HG03097 (cell line): ENCODE data around the gene TNNT2.

Experiments
- ATAC-seq: cut with Tn5 transposase; IDR thresholded peaks from one replicate; pipeline ENCODE4 v1.9.1; 2021; ENCODE audit not compliant: unreplicated experiment, low FRiP score

Gene TNNT2

GRCh38 chr1:201320168-201320788 lies 57.2 kb downstream of the TNNT2 start:
- ATAC-seq = no peak

- no peak for ATAC-seq
Measured at GRCh38 chr1:201319631-201320030, 57.8 kb downstream of the TNNT2 start.

- ATAC-seq = no peak
Measured at GRCh38 chr1:201318504-201319340, 58.8 kb downstream of the TNNT2 start.

- no peak for ATAC-seq
Measured at GRCh38 chr1:201317551-201317950, 59.9 kb downstream of the TNNT2 start.

GRCh38 chr1:201316556-201316955 lies 60.9 kb downstream of the TNNT2 start:
- no peak for ATAC-seq

- no peak for ATAC-seq
Measured at GRCh38 chr1:201313086-201313485, 64.4 kb downstream of the TNNT2 start.

GRCh38 chr1:201312298-201312697 lies 65.2 kb downstream of the TNNT2 start:
- ATAC-seq = no peak

- no peak for ATAC-seq
Measured at GRCh38 chr1:201311356-201312011, 66.0 kb downstream of the TNNT2 start.

- ATAC-seq = no peak
Measured at GRCh38 chr1:201310986-201311355, 66.5 kb downstream of the TNNT2 start.

- no peak for ATAC-seq
Measured at GRCh38 chr1:201310251-201310985, 67.1 kb downstream of the TNNT2 start.

GRCh38 chr1:201309416-201309815 lies 68.1 kb downstream of the TNNT2 start:
- no peak for ATAC-seq
